Hepatocyte (in vitro differentiated cells): ENCODE results near the gene SERPINI2. TPM values are rescaled to one million over a fixed set of nuclear protein-coding genes. Genes with fewer than 3 reads are reported as not detected.

ENCODE experiments used
- DNase-seq: peaks from one replicate; pipeline ENCODE4 v3.0.0-alpha.2; 2016; ENCODE audit warnings: low spot score
- H2AFZ ChIP-seq: fragments of 200-600 bp; sonication (generic); 2 replicates; pipeline ENCODE4 v1.6.0; 2016; ENCODE audit warnings: antibody characterized with exemption, mild to moderate bottlenecking
- H3K27ac ChIP-seq: fragments of 200-600 bp; sonication (generic); 2 replicates; pipeline ENCODE4 v1.5.1; 2016; ENCODE audit warnings: mild to moderate bottlenecking
- H3K27me3 ChIP-seq: fragments of 200-600 bp; sonication (generic); 2 replicates; pipeline ENCODE4 v1.6.1; 2016
- H3K36me3 ChIP-seq: fragments of 200-600 bp; sonication (generic); replicated peaks from 2 replicates; pipeline ENCODE4 v1.5.1; 2016; ENCODE audit warnings: low read depth; ENCODE audit not compliant: insufficient read depth
- H3K4me1 ChIP-seq: fragments of 200-600 bp; sonication (generic); 2 replicates; pipeline ENCODE4 v1.5.1; 2016; ENCODE audit warnings: mild to moderate bottlenecking, moderate library complexity; ENCODE audit not compliant: insufficient read depth
- H3K4me2 ChIP-seq: fragments of 200-600 bp; sonication (generic); 2 replicates; pipeline ENCODE4 v1.6.0; 2016
- H3K4me3 ChIP-seq: fragments of 200-600 bp; sonication (generic); 2 replicates; pipeline ENCODE4 v1.5.1; 2016; ENCODE audit warnings: mild to moderate bottlenecking
- H3K79me2 ChIP-seq: fragments of 200-600 bp; sonication (generic); 2 replicates; pipeline ENCODE4 v1.6.0; 2017; ENCODE audit warnings: mild to moderate bottlenecking
- H3K9me2 ChIP-seq: fragments of 200-600 bp; sonication (generic); replicated peaks from 2 replicates; pipeline ENCODE4 v1.6.0; 2017; ENCODE audit warnings: mild to moderate bottlenecking; ENCODE audit not compliant: insufficient read depth
- H3K9me3 ChIP-seq: fragments of 200-600 bp; sonication (generic); 2 replicates; pipeline ENCODE4 v1.5.1; 2016; ENCODE audit warnings: low read depth, mild to moderate bottlenecking
- H4K20me1 ChIP-seq: fragments of 200-600 bp; sonication (generic); 2 replicates; pipeline ENCODE4 v1.6.0; 2016; ENCODE audit warnings: mild to moderate bottlenecking; ENCODE audit not compliant: insufficient read depth, poor library complexity, severe bottlenecking
- EZH2 ChIP-seq: fragments of 200-600 bp; sonication (generic); IDR thresholded peaks from 2 replicates; pipeline ENCODE4 v1.6.1; 2016; ENCODE audit warnings: antibody characterized with exemption, mild to moderate bottlenecking, borderline replicate concordance
- EZH2phosphoT487 ChIP-seq: fragments of 200-600 bp; sonication (generic); IDR thresholded peaks from one replicate; pipeline ENCODE4 v1.6.1; 2018; ENCODE audit warnings: antibody characterized with exemption, mild to moderate bottlenecking, low read depth, moderate library complexity; ENCODE audit not compliant: unreplicated experiment, severe bottlenecking
- WGBS: methylation state at CpG from one replicate; pipeline ENCODE4 v1.1.6; 2016; ENCODE audit warnings: low lambda C conversion rate; ENCODE audit errors: missing lambda C conversion rate; 5-methylcytosine and 5-hydroxymethylcytosine counted together
- polyA plus RNA-seq: library from polyadenylated mRNA; unstranded; fragments of >200 nt; fragmentation: Nextera tagmentation; extraction: Ambion mirVana; gene quantifications from 2 replicates; pipeline ENCODE4 v1.2.1, GENCODE V29; 2016
- total RNA-seq: library from RNA; depleted of rRNA; stranded (reverse); fragments of >200 nt; gene quantifications from 2 replicates; pipeline ENCODE4 v1.2.3, GENCODE V29; 2014
- TF ChIP-seq, protein P1 (sequence below): fragments of 200-600 bp; sonication (generic); IDR thresholded peaks from 2 replicates; pipeline ENCODE4 v1.5.1; 2016; ENCODE audit warnings: antibody characterized with exemption, mild to moderate bottlenecking; ENCODE audit not compliant: poor library complexity

SERPINI2 gene
- total and polyA plus RNA-seq, 2 experiments from 2014 or later: not detected

DNA sequence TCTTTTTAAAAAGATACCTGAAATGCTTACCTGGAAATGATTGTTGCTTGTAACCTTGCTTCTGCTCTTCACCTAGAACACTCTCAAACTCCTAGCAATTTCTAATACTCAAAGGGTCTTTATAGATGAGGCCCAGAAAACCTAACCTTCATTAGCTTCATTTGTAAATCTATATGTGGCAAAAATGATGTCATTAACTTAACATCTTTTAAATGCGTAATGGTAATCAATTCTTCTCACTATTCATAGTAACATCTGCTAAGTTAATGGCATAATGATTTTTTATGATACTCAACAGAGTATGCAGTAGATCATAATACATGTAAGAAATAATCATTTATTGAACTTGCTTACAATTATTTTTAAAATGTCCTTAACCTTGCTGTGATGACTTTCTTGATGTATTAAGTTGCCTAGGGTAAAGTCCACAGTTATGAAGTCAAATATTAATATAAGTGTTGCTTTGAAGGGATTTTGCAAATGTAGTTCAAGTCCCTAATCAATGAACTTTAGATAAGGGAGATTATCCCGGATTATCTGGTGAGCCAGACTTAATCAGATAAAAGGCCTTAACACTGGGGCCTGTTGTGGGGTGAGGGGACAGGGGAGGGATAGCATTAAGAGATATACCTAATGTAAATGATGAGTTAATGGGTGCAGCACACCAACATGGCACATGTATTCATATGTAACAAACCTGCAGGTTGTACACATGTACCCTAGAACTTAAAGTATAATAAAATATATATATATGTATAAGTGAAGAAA is 10.1 kb upstream of the SERPINI2 start:
- Histone ChIP-seq H3K36me3 (no peaks in the 10 kb centered on the region), H4K20me1 (no peaks in the 10 kb centered on the region), H3K9me2 (no peaks in the 10 kb centered on the region), H3K9me3 (no peaks in the 10 kb centered on the region), H3K4me3 (no peak overlapping the region), H3K4me2 (no peak overlapping the region), H3K27me3 (no peaks in the 10 kb centered on the region), H2AFZ (no peak overlapping the region), H3K27ac (no peak overlapping the region), H3K4me1 (no peaks in the 10 kb centered on the region), H3K79me2 (no peaks in the 10 kb centered on the region)
- WGBS: 70% methylated on average over 2 of the region's 2 CpGs
- no peak for DNase-seq
- TF ChIP-seq EZH2: no peak
- TF ChIP-seq, protein P1, sequence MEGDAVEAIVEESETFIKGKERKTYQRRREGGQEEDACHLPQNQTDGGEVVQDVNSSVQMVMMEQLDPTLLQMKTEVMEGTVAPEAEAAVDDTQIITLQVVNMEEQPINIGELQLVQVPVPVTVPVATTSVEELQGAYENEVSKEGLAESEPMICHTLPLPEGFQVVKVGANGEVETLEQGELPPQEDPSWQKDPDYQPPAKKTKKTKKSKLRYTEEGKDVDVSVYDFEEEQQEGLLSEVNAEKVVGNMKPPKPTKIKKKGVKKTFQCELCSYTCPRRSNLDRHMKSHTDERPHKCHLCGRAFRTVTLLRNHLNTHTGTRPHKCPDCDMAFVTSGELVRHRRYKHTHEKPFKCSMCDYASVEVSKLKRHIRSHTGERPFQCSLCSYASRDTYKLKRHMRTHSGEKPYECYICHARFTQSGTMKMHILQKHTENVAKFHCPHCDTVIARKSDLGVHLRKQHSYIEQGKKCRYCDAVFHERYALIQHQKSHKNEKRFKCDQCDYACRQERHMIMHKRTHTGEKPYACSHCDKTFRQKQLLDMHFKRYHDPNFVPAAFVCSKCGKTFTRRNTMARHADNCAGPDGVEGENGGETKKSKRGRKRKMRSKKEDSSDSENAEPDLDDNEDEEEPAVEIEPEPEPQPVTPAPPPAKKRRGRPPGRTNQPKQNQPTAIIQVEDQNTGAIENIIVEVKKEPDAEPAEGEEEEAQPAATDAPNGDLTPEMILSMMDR: no peak

GRCh38 chr3:167481164-167481563 is 7.3 kb upstream of the SERPINI2 start:
- Histone ChIP-seq H4K20me1 (no peaks in the 10 kb centered on the region), H3K9me2 (no peaks in the 10 kb centered on the region), H3K4me3 (no peak overlapping the region), H3K4me2 (no peak overlapping the region), H3K27me3 (no peaks in the 10 kb centered on the region), H3K27ac (no peak overlapping the region), H3K9me3 (no peaks in the 10 kb centered on the region), H3K79me2 (no peaks in the 10 kb centered on the region), H2AFZ (no peak overlapping the region), H3K4me1 (no peaks in the 10 kb centered on the region), H3K36me3 (no peaks in the 10 kb centered on the region)
- TF ChIP-seq EZH2phosphoT487: no peak
- TF ChIP-seq EZH2: no peak
- TF ChIP-seq, protein P1: no peak
- DNase-seq: no peak

DNA sequence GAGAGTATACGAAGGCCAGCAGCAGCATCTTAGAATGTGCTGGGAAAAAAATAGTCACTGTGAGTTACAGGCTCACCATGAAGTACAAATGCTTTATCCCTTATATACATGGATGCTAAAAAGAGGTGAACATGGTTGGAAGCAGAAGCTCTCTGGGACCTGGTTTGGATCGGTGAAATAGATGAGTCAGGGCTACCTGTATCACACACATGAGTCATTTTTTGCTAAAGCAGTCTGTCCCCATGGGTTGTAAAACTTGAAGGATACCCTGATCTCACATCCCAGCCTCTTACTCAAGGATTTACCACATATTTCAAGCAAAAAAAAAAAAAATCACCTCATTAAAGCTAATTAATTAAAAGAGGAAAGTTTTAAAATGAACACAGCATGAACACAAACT is 6.9 kb upstream of the SERPINI2 start:
- Histone ChIP-seq H3K9me3 (no peaks in the 10 kb centered on the region), H3K9me2 (no peaks in the 10 kb centered on the region), H3K79me2 (no peaks in the 10 kb centered on the region), H3K27me3 (no peaks in the 10 kb centered on the region), H3K36me3 (no peaks in the 10 kb centered on the region), H2AFZ (no peak overlapping the region), H3K4me3 (no peak overlapping the region), H3K4me1 (no peaks in the 10 kb centered on the region), H4K20me1 (no peaks in the 10 kb centered on the region), H3K4me2 (no peak overlapping the region), H3K27ac (no peak overlapping the region)
- TF ChIP-seq EZH2phosphoT487 (no peak), EZH2 (no peak)
- TF ChIP-seq, protein P1: no peak
- no peak for DNase-seq
- 84% methylated on average over 2 of the region's 2 CpGs for WGBS

DNA sequence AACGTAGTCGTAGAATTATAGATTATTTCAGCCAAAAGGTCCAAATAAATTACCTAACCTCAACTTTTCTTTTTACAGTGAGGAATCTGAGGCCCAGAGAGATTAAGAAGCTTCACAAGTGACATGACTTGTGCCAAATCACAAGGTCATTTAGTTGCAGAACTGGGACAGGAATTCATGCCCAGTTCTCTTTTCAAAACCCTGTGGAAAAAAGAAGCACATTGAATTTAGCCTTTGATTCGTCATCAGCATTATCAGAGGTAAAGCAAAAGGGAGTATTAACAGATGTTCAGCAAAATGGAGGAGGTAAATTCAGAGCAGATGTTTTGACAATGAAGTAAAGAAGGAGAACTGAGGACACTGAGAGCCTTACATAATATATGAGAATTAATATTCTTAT is 4.5 kb downstream of the SERPINI2 start:
- H3K9me2 ChIP-seq: no peaks in the 10 kb centered on the region
- no peaks in the 10 kb centered on the region for H3K4me1 ChIP-seq
- TF ChIP-seq EZH2phosphoT487: no peak
- WGBS: 79% methylated on average over 3 of the region's 3 CpGs
- no peak overlapping the region for H3K27ac ChIP-seq
- no peak overlapping the region for H3K4me3 ChIP-seq
- H2AFZ ChIP-seq: no peak overlapping the region
- DNase-seq: no peak
- no peaks in the 10 kb centered on the region for H3K36me3 ChIP-seq
- no peaks in the 10 kb centered on the region for H3K9me3 ChIP-seq
- no peaks in the 10 kb centered on the region for H3K27me3 ChIP-seq
- no peaks in the 10 kb centered on the region for H3K79me2 ChIP-seq
- no peaks in the 10 kb centered on the region for H4K20me1 ChIP-seq
- H3K4me2 ChIP-seq: no peak overlapping the region
